Stimulated activated CD4-positive, alpha-beta T cell treated with anti-CD3 and anti-CD28 coated beads, Interleukin-12 subunit alpha, Interleukin-12 subunit beta, amount 100 ng/mL, for 24 hours (primary cell): ENCODE measurements around the gene KDSR.
"Not testable (repeated sequence)": the region's sequence is repeated elsewhere in the genome, so short reads cannot be mapped to it uniquely, and the experiment has no call there.

Source experiments
- DNase-seq, 2 experiments: peaks; one replicate each; pipeline ENCODE4 v3.0.0-alpha.2; 2020; ENCODE audit warnings: low read depth in 2 of 2

Gene KDSR

DNA sequence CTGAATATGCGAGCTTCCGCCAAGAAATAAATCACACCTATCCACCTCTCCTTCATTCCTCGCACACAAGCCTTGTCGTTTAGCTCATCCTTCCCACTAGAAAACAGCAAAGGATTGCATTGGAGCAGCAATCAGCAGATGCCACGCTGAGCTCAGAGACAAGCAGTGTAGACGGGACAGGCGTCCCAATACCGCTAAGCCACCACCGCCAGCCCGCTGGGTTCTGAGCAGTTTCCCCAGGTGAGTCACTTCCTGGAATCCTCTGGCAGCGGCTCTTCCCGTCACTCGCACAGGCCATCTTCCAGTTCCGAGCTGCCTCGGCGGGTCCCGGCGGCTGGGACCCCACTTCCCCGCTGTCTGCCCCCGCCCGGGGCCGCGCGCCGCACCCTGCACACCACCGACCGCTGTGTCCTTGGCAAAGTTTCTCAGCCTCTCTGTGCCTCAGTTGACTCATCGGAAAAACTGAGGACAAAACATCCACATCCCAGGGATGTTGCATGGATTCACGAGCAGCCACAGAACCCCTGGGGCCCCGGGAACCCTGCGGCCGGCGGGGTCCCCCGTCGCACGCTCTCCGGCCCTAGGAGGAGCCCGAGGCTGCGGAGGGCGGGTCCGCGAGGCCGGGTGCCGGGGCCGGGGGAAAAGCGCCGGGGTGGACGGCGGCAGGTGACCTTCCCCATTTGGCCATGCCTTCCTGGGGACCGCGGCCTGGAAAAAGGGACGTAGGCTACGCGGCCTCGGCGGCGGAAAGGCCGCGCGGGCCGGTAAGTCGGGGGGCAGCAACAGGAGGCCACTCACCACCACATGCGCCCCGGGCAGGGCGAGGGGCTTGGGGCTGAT is 573 bp downstream of the KDSR start:
- peak; percentile 49 to 63 for DNase-seq

- no peak for DNase-seq
Observed at GRCh38 chr18:63365876-63366212, 1.2 kb downstream of the KDSR start.

- no peak for DNase-seq
Observed at GRCh38 chr18:63363951-63364350, 3.1 kb downstream of the KDSR start.

DNA sequence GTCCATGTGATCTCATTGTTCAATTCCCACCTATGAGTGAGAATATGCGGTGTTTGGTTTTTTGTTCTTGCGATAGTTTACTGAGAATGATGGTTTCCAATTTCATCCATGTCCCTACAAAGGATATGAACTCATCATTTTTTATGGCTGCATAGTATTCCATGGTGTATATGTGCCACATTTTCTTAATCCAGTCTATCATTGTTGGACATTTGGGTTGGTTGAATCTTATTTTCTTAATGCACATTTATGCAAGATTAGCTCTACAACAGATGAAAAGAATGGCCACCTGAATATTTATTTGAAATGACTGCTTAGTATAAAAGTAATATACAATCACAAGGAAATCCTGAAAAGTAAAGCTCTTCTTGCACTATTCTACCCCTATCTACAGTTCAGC is 3.6 kb downstream of the KDSR start:
- DNase-seq = not testable (repeated sequence)

GRCh38 chr18:63356272-63356896 is 10.6 kb downstream of the KDSR start:
- DNase-seq = no peak

DNA sequence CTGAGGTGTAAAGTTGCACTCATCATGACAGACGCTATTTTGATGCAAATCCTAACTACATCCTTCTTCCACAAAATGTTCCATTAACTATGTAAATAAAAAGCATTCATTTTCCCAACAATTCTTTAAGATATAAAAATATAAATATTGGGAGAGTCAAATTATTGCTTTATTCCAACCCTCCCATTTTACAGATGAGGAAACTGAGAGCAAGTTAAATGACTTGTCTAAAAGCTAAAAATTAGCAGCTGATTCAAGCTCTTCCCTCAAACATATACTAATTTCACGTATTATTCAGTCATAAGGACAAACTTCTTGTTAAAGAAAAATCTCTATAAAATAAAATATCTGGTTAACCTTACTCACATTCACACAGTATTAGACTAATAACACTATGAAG is 16.8 kb downstream of the KDSR start:
- no peak for DNase-seq

DNA sequence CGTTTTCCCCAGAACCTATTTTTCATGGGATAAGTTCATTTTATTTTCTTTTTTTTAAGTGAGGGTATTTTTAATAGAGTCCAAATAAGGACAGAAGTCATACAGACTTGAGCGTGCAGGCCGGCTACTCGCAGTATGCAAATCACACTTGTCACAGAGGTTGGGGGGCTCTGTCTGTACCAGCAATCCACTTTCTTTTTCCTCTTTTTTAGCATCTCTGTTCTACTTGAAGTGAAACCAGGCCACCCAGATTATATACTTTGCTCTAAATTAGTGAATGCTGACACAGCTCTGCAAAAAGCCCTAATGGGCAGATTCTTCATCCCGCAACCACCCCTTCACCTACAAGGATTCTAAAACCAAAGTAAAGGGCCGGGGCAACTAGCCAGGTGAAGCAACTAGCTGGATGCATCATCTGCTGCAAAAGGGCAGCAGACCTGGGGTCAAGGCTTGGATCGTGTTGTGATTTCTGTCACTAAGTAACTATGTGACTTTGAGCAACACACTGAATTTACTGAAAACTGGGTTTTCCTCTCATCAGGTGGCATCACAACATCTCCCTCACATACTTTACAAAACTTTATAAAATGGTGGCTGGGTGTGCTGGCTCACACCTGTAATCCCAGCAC is 18.4 kb downstream of the KDSR start:
- no peak for DNase-seq

- no peak for DNase-seq
Observed at GRCh38 chr18:63346480-63347183, 20.4 kb downstream of the KDSR start.

GRCh38 chr18:63346031-63346430 is 21.0 kb downstream of the KDSR start:
- no peak for DNase-seq

DNA sequence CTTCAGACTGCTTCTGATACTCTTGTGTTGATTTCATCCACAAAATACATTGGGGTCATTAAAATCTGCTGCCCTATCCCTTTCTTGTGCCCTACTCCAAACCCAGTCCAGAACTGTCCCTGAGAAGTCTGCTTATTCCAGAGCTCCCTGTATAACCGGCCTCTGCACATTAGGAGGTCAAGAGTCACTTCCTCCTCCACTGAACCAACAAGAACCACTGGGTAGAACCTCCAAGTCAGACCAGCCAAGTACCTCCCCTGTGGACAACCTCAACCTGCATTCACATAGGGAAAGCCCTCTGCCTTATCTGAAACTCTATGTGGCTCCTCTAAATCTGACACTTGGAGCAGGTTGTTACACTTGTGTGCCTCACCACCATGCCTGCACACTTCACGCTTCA is 22.1 kb downstream of the KDSR start:
- DNase-seq = no peak

- no peak for DNase-seq
Observed at GRCh38 chr18:63344263-63344662, 22.7 kb downstream of the KDSR start.

GRCh38 chr18:63342206-63342605 is 24.8 kb downstream of the KDSR start:
- no peak for DNase-seq

DNA sequence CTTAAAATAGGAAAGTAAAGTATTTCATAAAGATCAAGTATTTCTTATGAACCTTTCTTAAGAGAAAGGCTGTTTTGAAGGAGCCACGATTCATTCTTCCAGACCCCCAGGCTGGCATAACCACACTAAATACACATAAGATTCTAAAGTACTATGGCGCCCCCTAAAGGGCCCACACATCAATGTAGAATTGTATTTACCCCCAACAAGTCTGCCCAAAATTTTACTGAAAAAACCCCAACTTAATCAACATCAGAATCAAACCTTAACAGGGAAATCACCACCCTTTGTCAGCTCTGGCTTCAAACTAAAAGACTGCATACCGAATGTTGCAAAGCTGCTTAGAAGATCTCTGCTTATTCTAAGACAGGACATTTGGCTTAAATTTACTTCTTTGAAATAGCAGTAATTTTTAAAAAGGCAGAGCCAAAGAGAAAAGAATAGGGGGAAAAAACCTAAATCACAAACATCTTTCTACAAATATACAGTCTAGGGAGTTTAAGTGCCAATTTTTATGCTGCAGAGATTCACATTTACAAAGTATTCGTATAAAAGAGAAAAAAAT is 27.0 kb downstream of the KDSR start:
- DNase-seq = no peak

DNA sequence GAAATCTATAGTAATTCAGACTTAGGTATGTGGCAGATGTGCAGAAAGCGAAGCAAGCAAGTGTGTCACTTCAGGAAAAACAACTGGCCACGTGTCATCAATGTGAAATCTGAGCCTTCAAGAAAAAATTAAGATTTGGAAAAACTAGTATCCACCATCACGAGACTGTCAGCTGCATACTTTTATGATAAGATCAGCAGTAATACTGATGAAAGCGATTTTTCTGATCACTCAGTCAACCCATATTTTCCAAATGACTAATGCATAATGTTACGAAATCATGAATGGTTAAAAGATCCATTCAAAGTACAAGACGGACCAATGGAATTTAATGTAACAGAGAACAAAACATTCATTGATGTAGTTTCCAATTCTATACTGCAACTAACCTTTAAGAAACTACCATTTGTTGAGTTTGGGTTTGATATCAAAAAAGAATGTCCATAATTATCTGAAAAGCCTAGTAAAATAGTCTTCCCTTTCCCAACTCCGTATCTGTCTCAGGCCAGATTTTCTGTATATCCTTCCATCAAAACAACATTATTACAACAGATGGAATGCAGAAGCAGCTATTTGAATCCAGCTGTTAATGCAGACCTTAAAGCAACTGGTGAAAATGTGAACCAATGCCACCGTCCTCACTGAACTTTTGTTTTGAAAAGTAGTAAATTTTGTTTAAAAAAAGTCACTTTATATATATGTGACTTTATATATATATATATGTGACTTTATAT is 30.5 kb downstream of the KDSR start:
- DNase-seq = no peak

DNA sequence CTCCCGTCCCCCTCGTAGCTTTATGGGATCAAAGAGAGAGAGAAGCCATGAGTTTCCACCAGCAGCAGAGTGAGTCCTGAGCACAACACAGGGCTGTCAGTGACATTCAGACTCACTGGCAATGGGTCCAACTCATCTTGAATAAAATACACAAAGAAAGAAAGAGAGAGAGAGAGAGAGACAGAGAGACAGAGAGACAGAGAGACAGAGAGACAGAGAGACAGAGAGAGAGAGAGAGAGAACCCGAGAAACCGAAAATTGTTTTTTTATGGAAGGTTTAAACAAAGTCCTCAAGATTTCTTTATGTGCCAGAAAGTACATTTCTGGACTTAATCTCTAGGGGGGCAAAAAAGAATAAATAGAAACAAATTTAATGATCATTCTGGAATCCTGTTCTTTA is 35.9 kb downstream of the KDSR start:
- no peak for DNase-seq

DNA sequence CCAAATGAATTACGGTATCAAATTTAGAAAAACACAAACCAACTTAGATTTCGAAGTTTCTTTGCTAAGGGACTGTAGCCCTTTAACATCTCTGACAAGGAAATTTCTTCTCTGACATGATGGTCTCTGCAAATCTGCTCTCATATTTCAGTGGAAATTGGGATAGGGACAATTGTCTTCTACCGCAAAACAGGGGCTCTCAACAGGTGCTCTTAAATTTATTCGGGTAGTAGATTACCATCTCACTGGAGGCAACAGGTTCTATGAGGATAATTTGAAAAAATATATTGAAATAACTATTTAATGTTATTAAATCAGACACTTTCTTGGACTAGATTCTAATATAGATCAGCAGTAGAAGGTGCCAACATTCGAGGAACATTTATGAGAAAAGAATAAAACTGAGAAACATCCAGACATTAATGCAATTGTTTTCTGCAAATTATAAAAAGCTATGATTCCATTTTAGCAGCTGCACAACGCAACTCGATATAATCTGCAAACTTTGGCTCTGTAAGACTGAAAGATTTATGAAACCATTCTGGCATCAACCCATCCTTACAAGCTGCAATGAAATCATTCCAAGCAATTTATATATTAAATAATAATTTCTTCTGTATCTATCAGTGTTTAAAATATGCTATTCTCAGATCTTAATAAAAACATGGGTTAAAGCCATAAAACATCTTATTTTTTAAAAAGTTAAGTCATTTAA is 37.4 kb downstream of the KDSR start:
- no peak for DNase-seq

DNA sequence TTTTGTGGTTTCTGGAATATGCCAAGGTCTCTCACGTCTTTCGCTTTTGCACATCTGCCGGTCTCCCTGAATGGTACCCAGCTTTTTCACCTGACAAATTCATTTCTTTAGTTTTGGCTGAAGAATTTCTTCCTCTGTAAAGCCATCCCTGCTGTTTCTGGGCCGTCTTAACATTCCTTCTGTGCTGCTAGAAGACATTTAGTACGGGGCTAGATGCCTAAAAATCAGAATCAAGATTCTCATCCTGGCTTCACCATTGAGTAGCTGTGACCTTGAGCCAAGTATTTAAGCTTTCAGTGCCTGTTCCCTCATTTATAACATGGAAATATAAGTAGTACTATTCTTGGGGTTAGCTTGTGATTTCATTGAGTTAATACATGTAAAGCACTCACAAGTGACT is 41.0 kb downstream of the KDSR start:
- DNase-seq = no peak

DNA sequence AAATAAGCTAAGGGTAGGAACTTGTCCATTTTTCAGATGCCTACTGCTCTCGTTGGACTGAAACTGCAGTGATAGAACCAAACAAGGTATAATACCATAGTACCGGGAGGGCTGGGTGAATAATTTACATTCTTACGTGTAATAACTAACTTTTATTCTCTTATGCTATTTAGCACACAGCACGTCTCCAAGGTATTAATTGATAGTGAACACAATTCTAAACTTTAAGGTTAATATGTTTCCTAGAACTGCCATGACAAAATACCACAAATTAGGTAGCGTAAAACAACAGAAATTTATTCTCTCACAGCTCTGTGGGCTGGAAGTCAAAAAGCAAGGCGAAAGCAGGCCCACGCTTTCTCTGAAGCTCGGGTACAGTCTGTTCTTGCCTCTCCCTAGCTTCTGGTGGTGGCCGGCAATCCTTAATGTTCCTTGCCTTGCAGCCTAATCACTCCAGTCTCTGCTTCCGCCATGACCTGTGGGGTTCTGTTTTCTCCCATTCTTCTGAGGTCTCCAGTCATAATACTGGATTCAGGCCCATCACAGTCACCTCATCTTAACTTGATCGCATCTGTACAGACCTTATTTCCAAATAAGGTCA is 41.8 kb downstream of the KDSR start:
- no peak for DNase-seq

GRCh38 chr18:63322908-63323634 is 43.9 kb downstream of the KDSR start:
- no peak for DNase-seq

GRCh38 chr18:63322206-63322605 is 44.8 kb downstream of the KDSR start:
- no peak for DNase-seq
